H9 (cell line): ENCODE results near the gene CDS2. TPM values are rescaled to one million over a fixed set of nuclear protein-coding genes. Genes with fewer than 3 reads are reported as not detected.

Experiments used
- DNase-seq: peaks from one replicate; pipeline ENCODE4 v3.0.0-alpha.2; 2017
- H2AFZ ChIP-seq: one replicate; pipeline ENCODE4 v1.6.1; 2013; ENCODE audit warnings: mild to moderate bottlenecking, low read length, control low read depth, moderate library complexity
- H2AK5ac ChIP-seq: 2 replicates; pipeline ENCODE4 v1.6.1; 2013; ENCODE audit warnings: low read length, control low read depth, mixed read lengths; ENCODE audit not compliant: insufficient read length
- H2BK120ac ChIP-seq: one replicate; pipeline ENCODE4 v1.6.1; 2013; ENCODE audit warnings: low read depth, mild to moderate bottlenecking, low read length, control low read depth, inconsistent platforms; ENCODE audit not compliant: poor library complexity, severe bottlenecking
- H2BK12ac ChIP-seq: 2 replicates; pipeline ENCODE4 v1.6.1; 2013; ENCODE audit warnings: low read length, control low read depth, mixed read lengths, low read depth; ENCODE audit not compliant: insufficient read length
- H2BK15ac ChIP-seq: 2 replicates; pipeline ENCODE4 v1.6.1; 2013; ENCODE audit warnings: low read depth, low read length, control low read depth
- H2BK20ac ChIP-seq: one replicate; pipeline ENCODE4 v1.6.1; 2013; ENCODE audit warnings: low read depth, mild to moderate bottlenecking, low read length, control low read depth, inconsistent platforms; ENCODE audit not compliant: poor library complexity, severe bottlenecking
- H2BK5ac ChIP-seq: 2 replicates; pipeline ENCODE4 v1.6.1; 2013; ENCODE audit warnings: low read length, control low read depth, mixed read lengths; ENCODE audit not compliant: insufficient read length
- H3K14ac ChIP-seq: 2 replicates; pipeline ENCODE4 v1.6.1; 2013; ENCODE audit warnings: low read length, control low read depth; ENCODE audit not compliant: insufficient read depth
- H3K18ac ChIP-seq: 2 replicates; pipeline ENCODE4 v1.6.1; 2013; ENCODE audit warnings: low read depth, mild to moderate bottlenecking, mixed read lengths, low read length, control low read depth; ENCODE audit not compliant: insufficient read length
- H3K23ac ChIP-seq: 2 replicates; pipeline ENCODE4 v1.6.1; 2013; ENCODE audit warnings: low read length, control low read depth, mixed read lengths, low read depth; ENCODE audit not compliant: insufficient read length
- H3K23me2 ChIP-seq: 2 replicates; pipeline ENCODE4 v1.6.1; 2013; ENCODE audit warnings: low read depth, mild to moderate bottlenecking, mixed read lengths, low read length, control low read depth; ENCODE audit not compliant: insufficient read length, poor library complexity, severe bottlenecking
- H3K27ac ChIP-seq: 2 replicates; pipeline ENCODE4 v1.5.1; 2013; ENCODE audit warnings: low read length, control low read depth, mixed read lengths, low read depth; ENCODE audit not compliant: insufficient read length
- H3K27me3 ChIP-seq: 2 replicates; pipeline ENCODE4 v1.6.1; 2013; ENCODE audit warnings: low read length, control low read depth, inconsistent platforms; ENCODE audit not compliant: insufficient read depth
- H3K4ac ChIP-seq: 2 replicates; pipeline ENCODE4 v1.6.1; 2013; ENCODE audit warnings: low read depth, mild to moderate bottlenecking, control low read depth, inconsistent platforms, low read length, moderate library complexity
- H3K4me1 ChIP-seq: 2 replicates; pipeline ENCODE4 v1.6.1; 2013; ENCODE audit warnings: low read length, control low read depth, inconsistent platforms; ENCODE audit not compliant: insufficient read depth
- H3K4me2 ChIP-seq: 2 replicates; pipeline ENCODE4 v1.6.1; 2013; ENCODE audit warnings: low read length, control low read depth, mixed read lengths; ENCODE audit not compliant: insufficient read length, insufficient read depth
- H3K56ac ChIP-seq: 2 replicates; pipeline ENCODE4 v1.6.1; 2013; ENCODE audit warnings: low read depth, mild to moderate bottlenecking, mixed read lengths, low read length, control low read depth; ENCODE audit not compliant: insufficient read length
- H3K79me1 ChIP-seq: 2 replicates; pipeline ENCODE4 v1.6.1; 2013; ENCODE audit warnings: low read depth, mild to moderate bottlenecking, moderate library complexity, low read length, control low read depth, inconsistent platforms; ENCODE audit not compliant: insufficient read depth, poor library complexity, severe bottlenecking
- H3K79me2 ChIP-seq: 2 replicates; pipeline ENCODE4 v1.6.1; 2013; ENCODE audit warnings: low read length, control low read depth, inconsistent platforms; ENCODE audit not compliant: insufficient read depth
- H3K9ac ChIP-seq: 2 replicates; pipeline ENCODE4 v1.6.1; 2013; ENCODE audit warnings: low read length, control low read depth, mixed read lengths; ENCODE audit not compliant: insufficient read length; ENCODE audit errors: extremely low read depth
- H3K9me3 ChIP-seq: one replicate; pipeline ENCODE4 v1.6.1; 2013; ENCODE audit warnings: low read depth, low read length, inconsistent platforms; ENCODE audit not compliant: control insufficient read depth
- H3T11ph ChIP-seq: one replicate; pipeline ENCODE4 v1.6.1; 2013; ENCODE audit warnings: mild to moderate bottlenecking, low read length, control low read depth, inconsistent platforms
- H4K20me1 ChIP-seq: one replicate; pipeline ENCODE4 v1.6.1; 2013; ENCODE audit not compliant: control insufficient read depth, insufficient read length, insufficient read depth
- H4K5ac ChIP-seq: 2 replicates; pipeline ENCODE4 v1.6.1; 2013; ENCODE audit warnings: low read depth, mild to moderate bottlenecking, mixed read lengths, low read length, control low read depth; ENCODE audit not compliant: insufficient read length
- H4K8ac ChIP-seq: replicated peaks from 2 replicates; pipeline ENCODE4 v1.6.1; 2013; ENCODE audit warnings: low read length, control low read depth, mixed read lengths, low read depth; ENCODE audit not compliant: insufficient read length
- H4K91ac ChIP-seq: 2 replicates; pipeline ENCODE4 v1.6.1; 2013; ENCODE audit warnings: low read depth, mild to moderate bottlenecking, moderate library complexity, mixed read lengths, low read length, control low read depth; ENCODE audit not compliant: insufficient read length
- H3K27ac Mint-ChIP-seq, 3 experiments: 2 replicates in 2 of 3; 3 replicates in 1 of 3; pipeline ENCODE4 v1.8.0; 2020 to 2021; ENCODE audit warnings: mixed read lengths in 3 of 3, mild to moderate bottlenecking in 1 of 3, moderate library complexity in 1 of 3
- H3K27me3 Mint-ChIP-seq: 2 replicates; pipeline ENCODE4 v1.8.0; 2021; ENCODE audit warnings: low read depth, mild to moderate bottlenecking, moderate library complexity, mixed read lengths
- H3K36me3 Mint-ChIP-seq, 3 experiments: 2 replicates in 2 of 3; 3 replicates in 1 of 3; pipeline ENCODE4 v1.8.0; 2020 to 2021; ENCODE audit warnings: low read depth in 3 of 3, mixed read lengths in 3 of 3; ENCODE audit not compliant: insufficient read depth in 1 of 3
- H3K4me1 Mint-ChIP-seq, 2 experiments: 2 replicates each; pipeline ENCODE4 v1.8.0; 2020; ENCODE audit warnings: mixed read lengths in 2 of 2
- H3K4me3 Mint-ChIP-seq, 2 experiments: 2 replicates in 1 of 2; 3 replicates in 1 of 2; pipeline ENCODE4 v1.8.0; 2020 to 2021; ENCODE audit warnings: mild to moderate bottlenecking in 2 of 2, mixed read lengths in 2 of 2, moderate library complexity in 1 of 2
- H3K9me3 Mint-ChIP-seq, 2 experiments: 2 replicates in 1 of 2; 3 replicates in 1 of 2; pipeline ENCODE4 v1.8.0; 2020; ENCODE audit warnings: mild to moderate bottlenecking in 2 of 2, mixed read lengths in 2 of 2, moderate library complexity in 1 of 2
- CTCF ChIP-seq: fragments of 200-600 bp; sonication (generic); conservative IDR thresholded peaks from 3 replicates; pipeline ENCODE4 v1.8.0; 2021; ENCODE audit warnings: antibody characterized with exemption, mild to moderate bottlenecking
- WGBS: extraction: QIAGEN DNeasy Blood & Tissue Kit; methylation state at CpG from one replicate; pipeline ENCODE4 v1.1.7; 2013; ENCODE audit warnings: missing lambda C conversion rate, low lambda C conversion rate, mixed read lengths; ENCODE audit not compliant: insufficient read length; ENCODE audit errors: extremely low coverage; 5-methylcytosine and 5-hydroxymethylcytosine counted together
- total RNA-seq: library from RNA; stranded (reverse); gene quantifications from 2 replicates; pipeline ENCODE4 v1.2.1, GENCODE V29; 2021

The CDS2 gene
- total RNA-seq, 1 experiment from 2014 or later = 63.2 TPM

GRCh38 chr20:5214826-5215225, 88.0 kb downstream of the CDS2 start:
- no peaks in the 10 kb centered on the region for H3K9me3 Mint-ChIP-seq
- H2BK20ac ChIP-seq = no peak overlapping the region
- H3K9ac ChIP-seq = no peak overlapping the region
- no peaks in the 10 kb centered on the region for H3K79me2 ChIP-seq
- no peak overlapping the region for H3K4me3 Mint-ChIP-seq
- H3T11ph ChIP-seq = no peak overlapping the region
- H3K4me2 ChIP-seq = no peak overlapping the region
- H2BK5ac ChIP-seq = no peak overlapping the region
- DNase-seq = no peak
- H2BK120ac ChIP-seq = no peak overlapping the region
- no peak overlapping the region for H3K4ac ChIP-seq
- H3K27ac ChIP-seq = no peak overlapping the region
- no peak overlapping the region for H3K56ac ChIP-seq
- H3K23ac ChIP-seq = no peak overlapping the region
- peaks cover 8% of the 10 kb centered on the region; the same call in 1 of the 2 replicates for H3K4me1 ChIP-seq
- H3K27ac Mint-ChIP-seq = no peak overlapping the region
- WGBS = no CpG with 5 or more reads among the region's 3 CpGs
- H3K23me2 ChIP-seq = no peaks in the 10 kb centered on the region
- no peak for TF ChIP-seq CTCF
- no peak overlapping the region for H4K5ac ChIP-seq
- H4K20me1 ChIP-seq = no peaks in the 10 kb centered on the region
- no peak overlapping the region for H3K18ac ChIP-seq
- no peak overlapping the region for H2AK5ac ChIP-seq
- H2BK15ac ChIP-seq = no peak overlapping the region
- H3K27me3 ChIP-seq = no peaks in the 10 kb centered on the region
- H3K14ac ChIP-seq = no peak overlapping the region
- no peaks in the 10 kb centered on the region for H3K9me3 ChIP-seq
- H3K36me3 Mint-ChIP-seq = peaks cover 0 to 5% (median 3%) of the 10 kb centered on the region in 3 experiments; a peak in 3 of 7 replicates
- peaks cover 12 to 14% of the 10 kb centered on the region in 2 experiments for H3K4me1 Mint-ChIP-seq
- no peak overlapping the region for H4K8ac ChIP-seq
- H2AFZ ChIP-seq = no peak overlapping the region
- no peak overlapping the region for H4K91ac ChIP-seq
- no peaks in the 10 kb centered on the region for H3K27me3 Mint-ChIP-seq
- no peak overlapping the region for H2BK12ac ChIP-seq
- no peaks in the 10 kb centered on the region for H3K79me1 ChIP-seq
